Stimulated activated CD8-positive, alpha-beta memory T cell treated with anti-CD3 and anti-CD28 coated beads, Interleukin-2, amount 100 ng/mL, for 1 hour (primary cell): ENCODE data around the gene RYK.
A peak's percentile ranks its signal among the peaks of the same experiment; 100 is the strongest.
"Not testable (repeated sequence)": the region's sequence is repeated elsewhere in the genome, so short reads cannot be mapped to it uniquely, and the experiment has no call there.

Source experiments
- DNase-seq, 2 donors: peaks; one replicate each; pipeline ENCODE4 v3.0.0-alpha.2; 2020; ENCODE audit warnings: low read depth in 2 of 2

The RYK gene

GRCh38 chr3:134255404-134255803 lies 4.7 kb upstream of the RYK start:
- DNase-seq = no peak

- DNase-seq = no peak
Measured at GRCh38 chr3:134253475-134254226, 3.0 kb upstream of the RYK start.

- no peak for DNase-seq
Measured at GRCh38 chr3:134252766-134253165, 2.1 kb upstream of the RYK start.

GRCh38 chr3:134251731-134252391 lies 1.2 kb upstream of the RYK start:
- DNase-seq = no peak

GRCh38 chr3:134249935-134250716 lies 533 bp downstream of the RYK start:
- peak; percentile 14 to 18 for DNase-seq

- no peak for DNase-seq
Measured at GRCh38 chr3:134249296-134249841, 1.3 kb downstream of the RYK start.

GRCh38 chr3:134244921-134245320 lies 5.7 kb downstream of the RYK start:
- no peak for DNase-seq

- DNase-seq = no peak
Measured at GRCh38 chr3:134242649-134243617, 7.7 kb downstream of the RYK start.

GRCh38 chr3:134239538-134239937 lies 11.1 kb downstream of the RYK start:
- DNase-seq = no peak

- DNase-seq = no peak
Measured at GRCh38 chr3:134237454-134238145, 13.1 kb downstream of the RYK start.

GRCh38 chr3:134236505-134237170 lies 14.0 kb downstream of the RYK start:
- DNase-seq = no peak

GRCh38 chr3:134235577-134236076 lies 15.0 kb downstream of the RYK start:
- no peak for DNase-seq

GRCh38 chr3:134232951-134233350 lies 17.7 kb downstream of the RYK start:
- DNase-seq = no peak

- DNase-seq = no peak
Measured at GRCh38 chr3:134232151-134232550, 18.5 kb downstream of the RYK start.

- no peak for DNase-seq
Measured at GRCh38 chr3:134231131-134231530, 19.5 kb downstream of the RYK start.

- no peak for DNase-seq
Measured at GRCh38 chr3:134229038-134229437, 21.6 kb downstream of the RYK start.

- DNase-seq = no peak
Measured at GRCh38 chr3:134228479-134228878, 22.2 kb downstream of the RYK start.

GRCh38 chr3:134228035-134228434 lies 22.6 kb downstream of the RYK start:
- DNase-seq = no peak

- not testable (repeated sequence) for DNase-seq
Measured at GRCh38 chr3:134224796-134225156, 25.9 kb downstream of the RYK start.

- no peak for DNase-seq
Measured at GRCh38 chr3:134222835-134223234, 27.8 kb downstream of the RYK start.
